ENCODE measurements around the gene FAM76B. TPM values are rescaled to one million over a fixed set of nuclear protein-coding genes. Genes with fewer than 3 reads are reported as not detected.

Gene FAM76B
- polyA plus RNA-seq, 1 donor (not counting 4 experiments of a cell fraction or from before 2014, with no cell fraction given), result 17.4 TPM

- Histone ChIP-seq H3K36me3 (ENCODE audit: control insufficient read depth in 2 of 2, extremely low read depth in 1 of 2, insufficient read depth in 2 of 2, low read length in 2 of 2) (no peaks in the 10 kb centered on the region), H4K20me1 (ENCODE audit: control insufficient read depth, extremely low read depth, insufficient read depth, low read length) (no peaks in the 10 kb centered on the region), H3K27ac (ENCODE audit: control insufficient read depth, insufficient read depth, low read length) (no peak overlapping the region), H3K79me2 (ENCODE audit: control insufficient read depth, insufficient read depth, low read length) (no peaks in the 10 kb centered on the region), H3K27me3 (ENCODE audit: control insufficient read depth, extremely low read depth, insufficient read depth, low read length) (no peaks in the 10 kb centered on the region), H2AFZ (ENCODE audit: control insufficient read depth, low read length) (no peak overlapping the region), H3K4me2 (ENCODE audit: control insufficient read depth, extremely low read depth, insufficient read depth, low read depth, low read length) (no peak overlapping the region), H3K9ac (ENCODE audit: control insufficient read depth, extremely low read depth, insufficient read depth, low read length) (no peak overlapping the region), H3K9me1 (ENCODE audit: control insufficient read depth, extremely low read depth, insufficient read depth, low read length) (no peaks in the 10 kb centered on the region), H3K4me1 (ENCODE audit: control insufficient read depth, extremely low read depth, insufficient read depth, low read length) (no peaks in the 10 kb centered on the region), H3K9me3 (ENCODE audit: control insufficient read depth, low read depth, low read length) (no peaks in the 10 kb centered on the region), H3K4me3 (ENCODE audit: control insufficient read depth in 2 of 3, extremely low read depth in 1 of 3, insufficient read depth in 2 of 3, low read depth in 1 of 3, low read length in 3 of 3) (no peak overlapping the region)
- FAIRE-seq (no peak), DNase-seq (ENCODE audit: low read depth, low spot score) (no peak)
- dilution Hi-C loops (cut with MboI; ENCODE audit: extremely low pct_ligation_motif_present, low sequenced_read_pairs), result no loop called here
- no peak for TF ChIP-seq CTCF (optimal IDR thresholded peaks at IDR 0.05 in 1 of 3, IDR thresholded peaks at IDR 0.05 in 1 of 3, conservative IDR thresholded peaks at IDR 0.05 in 1 of 3; ENCODE audit: extremely low read depth in 1 of 3, insufficient read depth in 2 of 3, low read length in 3 of 3)
Measured at GRCh38 chr11:95728790-95729189, 60.8 kb downstream of the FAM76B start.

- TF ChIP-seq EZH2 (IDR thresholded peaks at IDR 0.05; ENCODE audit: low read length) (no peak), CTCF (optimal IDR thresholded peaks at IDR 0.05 in 1 of 3, IDR thresholded peaks at IDR 0.05 in 1 of 3, conservative IDR thresholded peaks at IDR 0.05 in 1 of 3; ENCODE audit: extremely low read depth in 1 of 3, insufficient read depth in 2 of 3, low read length in 3 of 3) (no peak)
- no peaks in the 10 kb centered on the region for H3K79me2 ChIP-seq (ENCODE audit: control insufficient read depth, insufficient read depth, low read length)
- no peaks in the 10 kb centered on the region for H3K9me1 ChIP-seq (ENCODE audit: control insufficient read depth, extremely low read depth, insufficient read depth, low read length)
- FAIRE-seq (no peak), DNase-seq (ENCODE audit: low read depth, low spot score) (no peak)
- no peaks in the 10 kb centered on the region for H4K20me1 ChIP-seq (ENCODE audit: control insufficient read depth, extremely low read depth, insufficient read depth, low read length)
- no peaks in the 10 kb centered on the region for H3K36me3 ChIP-seq (ENCODE audit: control insufficient read depth in 2 of 2, extremely low read depth in 1 of 2, insufficient read depth in 2 of 2, low read length in 2 of 2)
- H3K4me2 ChIP-seq (ENCODE audit: control insufficient read depth, extremely low read depth, insufficient read depth, low read depth, low read length), result no peak overlapping the region
- no peak overlapping the region for H3K27ac ChIP-seq (ENCODE audit: control insufficient read depth, insufficient read depth, low read length)
- H3K9ac ChIP-seq (ENCODE audit: control insufficient read depth, extremely low read depth, insufficient read depth, low read length), result no peak overlapping the region
- no peaks in the 10 kb centered on the region for H3K27me3 ChIP-seq (ENCODE audit: control insufficient read depth, extremely low read depth, insufficient read depth, low read length)
- H2AFZ ChIP-seq (ENCODE audit: control insufficient read depth, low read length), result no peak overlapping the region
- H3K4me3 ChIP-seq (ENCODE audit: control insufficient read depth in 2 of 3, extremely low read depth in 1 of 3, insufficient read depth in 2 of 3, low read depth in 1 of 3, low read length in 3 of 3), result no peak overlapping the region
- dilution Hi-C loops (cut with MboI; ENCODE audit: extremely low pct_ligation_motif_present, low sequenced_read_pairs), result no loop called here
- no peaks in the 10 kb centered on the region for H3K9me3 ChIP-seq (ENCODE audit: control insufficient read depth, low read depth, low read length)
- no peaks in the 10 kb centered on the region for H3K4me1 ChIP-seq (ENCODE audit: control insufficient read depth, extremely low read depth, insufficient read depth, low read length)
Measured at GRCh38 chr11:95728094-95728493, 61.5 kb downstream of the FAM76B start.

All from keratinocyte (primary cell).